Erythroblast (primary cell): ENCODE data around the gene IQSEC1.

ENCODE experiments used
- GATA1 ChIP-seq: IDR thresholded peaks from 2 replicates; pipeline ENCODE4 v1.6.1; 2011; ENCODE audit warnings: low read depth, mild to moderate bottlenecking, control low read depth, low read length, moderate library complexity
- POLR2A ChIP-seq: IDR thresholded peaks from 2 replicates; pipeline ENCODE4 v1.6.1; 2011; ENCODE audit warnings: mild to moderate bottlenecking, low read length

- TF ChIP-seq POLR2A, result no peak
- no peak for TF ChIP-seq GATA1
Measured at GRCh38 chr3:12893247-12893646, 180.0 kb downstream of the IQSEC1 start.
